Measurements from ENCODE around the gene PROZ.
A peak's percentile ranks its signal among the peaks of the same experiment; 100 is the strongest.

The PROZ gene

GRCh38 chr13:113178896-113179167, 20.4 kb downstream of the PROZ start:
- DNase-seq (ENCODE audit: low read depth in 2 of 2): no peak

GRCh38 chr13:113179374-113180230, 21.2 kb downstream of the PROZ start:
- no peak for DNase-seq (ENCODE audit: low read depth in 2 of 2)

- DNase-seq (ENCODE audit: low read depth in 2 of 2): no peak
Measured at GRCh38 chr13:113182046-113182445, 23.6 kb downstream of the PROZ start.

- DNase-seq (ENCODE audit: low read depth in 2 of 2): no peak
Measured at GRCh38 chr13:113183450-113184129, 25.1 kb downstream of the PROZ start.

GRCh38 chr13:113184568-113185440, 26.4 kb downstream of the PROZ start:
- no peak for DNase-seq (ENCODE audit: low read depth in 2 of 2)

- DNase-seq (ENCODE audit: low read depth in 2 of 2): no peak
Measured at GRCh38 chr13:113186061-113186900, 27.8 kb downstream of the PROZ start.

- DNase-seq (ENCODE audit: low read depth in 2 of 2): peak; percentile 51 to 54
Measured at GRCh38 chr13:113187263-113187669, 28.8 kb downstream of the PROZ start.

- DNase-seq (ENCODE audit: low read depth in 2 of 2): no peak
Measured at GRCh38 chr13:113187883-113188665, 29.6 kb downstream of the PROZ start.

GRCh38 chr13:113190181-113190580, 31.7 kb downstream of the PROZ start:
- DNase-seq (ENCODE audit: low read depth in 2 of 2): no peak

- DNase-seq (ENCODE audit: low read depth in 2 of 2): no peak
Measured at GRCh38 chr13:113192279-113192678, 33.8 kb downstream of the PROZ start.

GRCh38 chr13:113192902-113193301, 34.5 kb downstream of the PROZ start:
- no peak for DNase-seq (ENCODE audit: low read depth in 2 of 2)

GRCh38 chr13:113195360-113195759, 36.9 kb downstream of the PROZ start:
- no peak for DNase-seq (ENCODE audit: low read depth in 2 of 2)

- no peak for DNase-seq (ENCODE audit: low read depth in 2 of 2)
Measured at GRCh38 chr13:113196970-113197737, 38.7 kb downstream of the PROZ start.

GRCh38 chr13:113201815-113202214, 43.4 kb downstream of the PROZ start:
- no peak for DNase-seq (ENCODE audit: low read depth in 2 of 2)

GRCh38 chr13:113202912-113203311, 44.5 kb downstream of the PROZ start:
- no peak for DNase-seq (ENCODE audit: low read depth in 2 of 2)

GRCh38 chr13:113203507-113204377, 45.3 kb downstream of the PROZ start:
- no peak for DNase-seq (ENCODE audit: low read depth in 2 of 2)

- no peak for DNase-seq (ENCODE audit: low read depth in 2 of 2)
Measured at GRCh38 chr13:113204378-113204734, 45.9 kb downstream of the PROZ start.

- DNase-seq (ENCODE audit: low read depth in 2 of 2): no peak
Measured at GRCh38 chr13:113205428-113205931, 47.0 kb downstream of the PROZ start.

GRCh38 chr13:113207460-113207859, 49.0 kb downstream of the PROZ start:
- DNase-seq (ENCODE audit: low read depth in 2 of 2): no peak
